Uterus (tissue), 4 donors: ENCODE data around the gene ARSB. TPM values are rescaled to one million over a fixed set of nuclear protein-coding genes. Genes with fewer than 3 reads are reported as not detected.
A peak's percentile ranks its signal among the peaks of the same experiment; 100 is the strongest.

Experiments
- DNase-seq, 2 donors: peaks; one replicate each; pipeline ENCODE4 v3.0.0-alpha.2; 2019 to 2020
- H3K27ac ChIP-seq, 2 donors: fragments of 200-600 bp; sonication (generic); 1 replicate in 1 of 2; 2 replicates in 1 of 2; pipeline ENCODE4 v1.5.1; 2016 to 2018
- H3K27me3 ChIP-seq, 2 donors: fragments of 200-600 bp; sonication (generic); one replicate each; pipeline ENCODE4 v1.5.1; 2018 to 2019; ENCODE audit warnings: control low read depth in 1 of 2
- H3K36me3 ChIP-seq, 2 donors: fragments of 200-600 bp; sonication (generic); one replicate each; pipeline ENCODE4 v1.5.1; 2019; ENCODE audit warnings: control low read depth in 1 of 2
- H3K4me1 ChIP-seq, 2 donors: fragments of 200-600 bp; sonication (generic); one replicate each; pipeline ENCODE4 v1.5.1; 2018 to 2019; ENCODE audit warnings: control low read depth in 1 of 2
- H3K4me3 ChIP-seq, 2 donors: fragments of 200-600 bp; sonication (generic); 1 replicate in 1 of 2; 2 replicates in 1 of 2; pipeline ENCODE4 v1.5.1; 2018 to 2019; ENCODE audit warnings: mild to moderate bottlenecking in 1 of 2
- H3K9me3 ChIP-seq, 2 donors: fragments of 200-600 bp; sonication (generic); one replicate each; pipeline ENCODE4 v1.5.1; 2019; ENCODE audit warnings: control low read depth in 1 of 2
- CTCF ChIP-seq, 4 experiments: fragments of 200-600 bp in 2 of 4; fragments of 450-650 bp in 2 of 4; sonication (generic) in 2 of 4; IDR thresholded peaks; one replicate each; pipeline ENCODE4 v1.5.1; 2016 to 2019; ENCODE audit warnings: antibody characterized with exemption in 4 of 4, mild to moderate bottlenecking in 2 of 4, moderate library complexity in 1 of 4
- POLR2A ChIP-seq, 2 donors: fragments of 450-650 bp; IDR thresholded peaks; one replicate each; pipeline ENCODE4 v1.6.1; 2016; ENCODE audit warnings: antibody characterized with exemption in 2 of 2, mild to moderate bottlenecking in 1 of 2, moderate library complexity in 1 of 2
- intact Hi-C: fragments of 100-400 bp; cut with DNase I; formaldehyde crosslinking; loops from one replicate; pipeline ENCODE4 v1.15.1; 2023; ENCODE audit warnings: low total_unique reads
- total RNA-seq, 4 donors: library from RNA; depleted of rRNA in 3 of 4; stranded (reverse); fragments of >200 nt in 3 of 4; gene quantifications; one replicate each; pipeline versions ENCODE4 v1.1.0 to v1.2.4, GENCODE V29; 2014 to 2023
- donor health status: DM: yes; HTN: yes; CAD: no.

ARSB gene
- total RNA-seq, 4 donors from 2014 or later, result 10.0 to 22.7 (median 15.1) TPM

DNA sequence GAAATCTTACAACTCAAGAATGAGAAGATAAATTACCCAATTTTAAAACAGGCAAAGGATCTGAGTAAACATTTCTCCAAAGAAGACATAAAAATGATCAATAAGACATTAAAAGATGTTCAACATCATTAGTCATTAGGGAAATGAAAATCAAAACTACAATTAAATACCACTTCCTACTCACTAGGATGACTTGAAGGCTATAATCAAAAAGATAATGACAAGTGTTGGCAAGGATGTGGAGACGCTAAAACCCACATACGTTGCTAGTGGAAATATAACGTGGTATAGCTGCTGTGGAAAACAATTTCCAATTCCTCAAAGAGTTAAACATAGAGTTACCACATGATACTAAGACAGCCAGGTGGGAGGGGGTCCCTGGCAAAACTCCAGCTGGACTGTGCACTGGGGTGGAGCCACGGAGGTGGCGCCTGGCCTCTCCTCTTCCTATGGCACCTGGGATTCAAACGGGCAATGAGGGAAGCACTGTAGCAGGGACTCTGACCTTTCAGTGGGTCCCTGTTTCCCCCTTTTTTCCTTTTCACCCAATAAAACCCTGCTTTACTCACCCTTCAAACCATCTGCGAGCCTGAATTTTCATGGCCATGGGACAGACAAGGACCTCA is 5.9 kb downstream of the ARSB start:
- peaks cover 0 to 9% of the 10 kb centered on the region in 2 donors for H3K4me1 ChIP-seq
- intact Hi-C loops, result no loop called here
- no peak overlapping the region for H3K27ac ChIP-seq

DNA sequence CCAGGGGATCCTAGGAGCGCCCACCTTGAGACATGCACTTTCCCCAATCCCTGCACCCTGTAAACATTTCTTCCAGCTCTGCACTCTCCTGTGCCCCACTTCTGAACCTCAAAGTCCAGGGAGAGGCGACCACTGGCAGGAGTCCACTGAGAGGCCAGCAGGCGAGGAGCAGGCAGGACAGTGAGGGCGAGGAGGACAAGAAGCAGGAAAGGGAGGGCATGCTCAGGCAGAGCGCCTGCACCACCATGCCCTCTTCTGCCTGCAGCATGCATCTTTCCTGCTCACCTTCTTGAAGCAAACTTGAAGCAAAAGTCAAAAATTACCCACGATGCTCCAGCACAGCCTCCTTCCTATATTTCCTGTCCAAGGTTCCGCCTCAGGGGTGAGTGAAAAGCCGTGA is 10.1 kb downstream of the ARSB start:
- Histone ChIP-seq H3K36me3 (no peaks in the 10 kb centered on the region), H3K9me3 (no peaks in the 10 kb centered on the region), H3K27me3 (no peaks in the 10 kb centered on the region), H3K27ac (peak overlapping the region; percentile 43 to 60), H3K4me1 (peaks cover 10 to 13% of the 10 kb centered on the region in 2 donors), H3K4me3 (no peak overlapping the region)
- TF ChIP-seq POLR2A (IDR thresholded peaks at IDR 0.05), result no peak
- no peak for TF ChIP-seq CTCF (IDR thresholded peaks at IDR 0.05)
- intact Hi-C loops, result no loop called here
- no peak for DNase-seq

More for the DNA sequence above, 5.9 kb downstream of the ARSB start:
- H3K27me3 ChIP-seq, result no peaks in the 10 kb centered on the region
- H3K4me3 ChIP-seq, result no peak overlapping the region
- H3K36me3 ChIP-seq, result no peaks in the 10 kb centered on the region
- no peak for DNase-seq
- H3K9me3 ChIP-seq, result no peaks in the 10 kb centered on the region
- TF ChIP-seq POLR2A (IDR thresholded peaks at IDR 0.05), result no peak
- TF ChIP-seq CTCF (IDR thresholded peaks at IDR 0.05), result no peak

DNA sequence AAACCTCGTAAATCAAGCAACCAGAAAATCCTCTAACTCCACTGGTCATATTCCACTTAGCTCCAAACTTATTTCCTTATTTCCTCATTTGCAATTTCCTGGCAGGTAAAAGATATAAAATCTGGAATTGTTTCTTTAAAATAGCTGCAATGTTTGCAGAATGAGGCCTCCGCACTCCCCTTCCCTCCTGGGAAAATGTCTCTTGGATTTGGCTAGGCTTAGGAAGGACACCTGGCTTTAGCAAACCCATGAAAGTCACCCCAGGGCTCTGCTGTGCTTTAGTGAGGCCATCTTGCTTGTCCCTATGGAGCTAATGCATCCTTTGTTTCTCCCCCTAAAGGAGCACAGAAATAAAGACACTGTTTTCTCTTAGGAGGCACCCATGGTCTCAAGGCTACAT is 10.5 kb downstream of the ARSB start:
- H3K4me3 ChIP-seq, result no peak overlapping the region
- no peaks in the 10 kb centered on the region for H3K9me3 ChIP-seq
- H3K4me1 ChIP-seq, result peaks cover 10 to 13% of the 10 kb centered on the region in 2 donors
- H3K27ac ChIP-seq, result peak overlapping the region; percentile 43 to 60
- no peak for TF ChIP-seq CTCF (IDR thresholded peaks at IDR 0.05)
- no peak for TF ChIP-seq POLR2A (IDR thresholded peaks at IDR 0.05)
- intact Hi-C loops, result no loop called here
- DNase-seq, result no peak
- H3K36me3 ChIP-seq, result no peaks in the 10 kb centered on the region
- no peaks in the 10 kb centered on the region for H3K27me3 ChIP-seq

DNA sequence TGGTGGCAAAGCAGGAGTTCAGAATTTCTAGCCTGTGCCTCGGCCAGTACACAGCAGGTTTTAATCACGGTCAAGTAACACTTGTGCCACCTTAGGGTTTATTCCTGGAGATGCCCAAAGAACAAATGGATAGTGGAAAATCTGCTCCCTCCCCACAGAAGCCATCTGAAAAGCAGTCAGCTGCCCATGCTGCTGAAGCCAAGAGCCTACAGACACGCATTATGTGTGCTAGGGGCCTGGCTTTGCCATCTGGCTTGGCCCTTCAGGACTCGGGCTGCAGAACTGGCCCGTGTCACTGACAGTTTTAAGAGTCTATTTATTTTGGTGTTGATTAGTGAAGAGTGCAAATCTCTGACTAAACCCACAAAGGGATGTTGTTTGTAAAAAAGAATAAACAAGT is 11.1 kb downstream of the ARSB start:
- intact Hi-C loops, result no loop called here
- H3K27ac ChIP-seq, result peak overlapping the region; percentile 43 to 60
- TF ChIP-seq CTCF (IDR thresholded peaks at IDR 0.05), result no peak
- no peak for TF ChIP-seq POLR2A (IDR thresholded peaks at IDR 0.05)

GRCh38 chr5:78972654-78973428 is 12.3 kb downstream of the ARSB start:
- peaks cover 10 to 13% of the 10 kb centered on the region in 2 donors for H3K4me1 ChIP-seq
- H3K27ac ChIP-seq, result peak overlapping the region; percentile 43 to 60
- H3K27me3 ChIP-seq, result no peaks in the 10 kb centered on the region
- H3K4me3 ChIP-seq, result no peak overlapping the region
- no peaks in the 10 kb centered on the region for H3K9me3 ChIP-seq
- intact Hi-C loops, result no loop called here
- H3K36me3 ChIP-seq, result no peaks in the 10 kb centered on the region
- DNase-seq, result peak; percentile 50 to 71
- no peak for TF ChIP-seq POLR2A (IDR thresholded peaks at IDR 0.05)

More for the DNA sequence above, 11.1 kb downstream of the ARSB start:
- Histone ChIP-seq H3K4me1 (peaks cover 10 to 13% of the 10 kb centered on the region in 2 donors), H3K27me3 (no peaks in the 10 kb centered on the region), H3K4me3 (no peak overlapping the region), H3K36me3 (no peaks in the 10 kb centered on the region), H3K9me3 (no peaks in the 10 kb centered on the region)
- DNase-seq, result no peak
